Right atrium auricular region (tissue), 2 donors: ENCODE data around the gene MRPL58. TPM values are rescaled to one million over a fixed set of nuclear protein-coding genes. Genes with fewer than 3 reads are reported as not detected.
"Not testable (repeated sequence)": the region's sequence is repeated elsewhere in the genome, so short reads cannot be mapped to it uniquely, and the experiment has no call there.

Source experiments
- DNase-seq: peaks from one replicate; pipeline ENCODE4 v3.0.0-alpha.2; 2019; ENCODE audit warnings: low spot score
- H3K27ac ChIP-seq, 2 donors: fragments of 200-600 bp; sonication (generic); 1 replicate in 1 of 2; 2 replicates in 1 of 2; pipeline ENCODE4 v1.5.1; 2016 to 2019
- H3K27me3 ChIP-seq, 2 donors: fragments of 200-600 bp; sonication (generic); one replicate each; pipeline versions ENCODE4 v1.5.1 to v1.6.0; 2017 to 2019
- H3K36me3 ChIP-seq: fragments of 200-600 bp; sonication (generic); one replicate; pipeline ENCODE4 v1.5.1; 2016
- H3K4me1 ChIP-seq, 2 donors: fragments of 200-600 bp; sonication (generic); one replicate each; pipeline versions ENCODE4 v1.5.1 to v1.6.0; 2017 to 2019
- H3K4me3 ChIP-seq, 2 donors: fragments of 200-600 bp; sonication (generic); 1 replicate in 1 of 2; 2 replicates in 1 of 2; pipeline ENCODE4 v1.5.1; 2017 to 2019; ENCODE audit warnings: mild to moderate bottlenecking in 1 of 2, moderate library complexity in 1 of 2
- H3K9me3 ChIP-seq, 2 donors: fragments of 200-600 bp; sonication (generic); one replicate each; pipeline ENCODE4 v1.5.1; 2019
- CTCF ChIP-seq, 2 donors: fragments of 200-600 bp; sonication (generic); IDR thresholded peaks; one replicate each; pipeline ENCODE4 v1.5.1; 2019; ENCODE audit warnings: antibody characterized with exemption in 2 of 2
- total RNA-seq, 2 donors: library from RNA; depleted of rRNA; stranded (reverse); fragments of >200 nt; gene quantifications; one replicate each; pipeline ENCODE4 v1.1.0, GENCODE V29; 2016

Gene MRPL58
- total RNA-seq, 2 donors from 2014 or later, result 44.8 to 104 TPM

- Histone ChIP-seq H3K9me3 (no peaks in the 10 kb centered on the region), H3K27me3 (no peaks in the 10 kb centered on the region), H3K4me3 (no peak overlapping the region), H3K27ac (no peak overlapping the region), H3K36me3 (peaks cover 21% of the 10 kb centered on the region), H3K4me1 (no peaks in the 10 kb centered on the region)
- TF ChIP-seq CTCF (IDR thresholded peaks at IDR 0.05), result no peak
- DNase-seq, result no peak
Measured at GRCh38 chr17:75024686-75025397, 12.4 kb downstream of the MRPL58 start.

GRCh38 chr17:75025398-75025734 lies 12.9 kb downstream of the MRPL58 start:
- peaks cover 16% of the 10 kb centered on the region for H3K36me3 ChIP-seq
- H3K9me3 ChIP-seq, H3K27me3 ChIP-seq, H3K4me1 ChIP-seq, H3K27ac ChIP-seq, H3K4me3 ChIP-seq, DNase-seq: not testable (repeated sequence)

GRCh38 chr17:75026650-75027049 lies 14.2 kb downstream of the MRPL58 start:
- H3K27ac ChIP-seq, H3K4me3 ChIP-seq, DNase-seq, H3K36me3 ChIP-seq, H3K9me3 ChIP-seq, H3K4me1 ChIP-seq, H3K27me3 ChIP-seq: not testable (repeated sequence)

GRCh38 chr17:75030161-75030560 lies 17.7 kb downstream of the MRPL58 start:
- Histone ChIP-seq H3K27me3 (no peaks in the 10 kb centered on the region), H3K9me3 (no peaks in the 10 kb centered on the region), H3K4me1 (peaks cover 0 to 27% of the 10 kb centered on the region in 2 donors), H3K27ac (no peak overlapping the region), H3K36me3 (no peaks in the 10 kb centered on the region), H3K4me3 (no peak overlapping the region)
- TF ChIP-seq CTCF (IDR thresholded peaks at IDR 0.05), result no peak
- no peak for DNase-seq

GRCh38 chr17:75031972-75032719 lies 19.7 kb downstream of the MRPL58 start:
- Histone ChIP-seq H3K36me3 (no peaks in the 10 kb centered on the region), H3K4me1 (peaks cover 0 to 44% of the 10 kb centered on the region in 2 donors), H3K9me3 (no peaks in the 10 kb centered on the region), H3K4me3 (peak overlapping the region in 1 of 2 donors; percentile 68), H3K27me3 (no peaks in the 10 kb centered on the region), H3K27ac (peak overlapping the region; percentile 95 to 98)
- DNase-seq, result peak; percentile 89
- no peak for TF ChIP-seq CTCF (IDR thresholded peaks at IDR 0.05)

- peaks cover 0 to 44% of the 10 kb centered on the region in 2 donors for H3K4me1 ChIP-seq
- peak overlapping the region; percentile 68 to 76 for H3K4me3 ChIP-seq
- peak overlapping the region; percentile 95 to 98 for H3K27ac ChIP-seq
- TF ChIP-seq CTCF (IDR thresholded peaks at IDR 0.05), result no peak
- no peaks in the 10 kb centered on the region for H3K27me3 ChIP-seq
- no peak for DNase-seq
- no peaks in the 10 kb centered on the region for H3K36me3 ChIP-seq
- H3K9me3 ChIP-seq, result no peaks in the 10 kb centered on the region
Measured at GRCh38 chr17:75032720-75033280, 20.3 kb downstream of the MRPL58 start.
